Gastrocnemius medialis (tissue), 4 donors: Measurements from ENCODE around the gene ZNF423. TPM values are rescaled to one million over a fixed set of nuclear protein-coding genes. Genes with fewer than 3 reads are reported as not detected.

Experiments used
- ATAC-seq, 2 donors: fragments of 150-250 bp; one replicate each; pipeline ENCODE4 v1.9.1; 2016
- DNase-seq, 2 donors: peaks; one replicate each; pipeline ENCODE4 v3.0.0-alpha.2; 2019
- H3K27ac ChIP-seq, 4 donors: fragments of 200-600 bp; sonication (generic); 1 replicate in 1 of 4; 2 replicates in 3 of 4; pipeline ENCODE4 v1.5.1; 2016 to 2018; ENCODE audit warnings: mild to moderate bottlenecking in 2 of 4, moderate library complexity in 1 of 4
- H3K27me3 ChIP-seq, 3 donors: fragments of 200-600 bp; sonication (generic) in 2 of 3; 1 replicate in 1 of 3; 2 replicates in 2 of 3; pipeline versions ENCODE4 v1.5.1 to v1.6.0; 2016 to 2019; ENCODE audit warnings: mild to moderate bottlenecking in 1 of 3, moderate library complexity in 1 of 3
- H3K36me3 ChIP-seq, 2 donors: fragments of 200-600 bp; sonication (generic) in 1 of 2; one replicate each; pipeline ENCODE4 v1.5.1; 2017 to 2018
- H3K4me1 ChIP-seq, 2 donors: fragments of 200-600 bp; sonication (generic) in 1 of 2; one replicate each; pipeline ENCODE4 v1.5.1; 2016 to 2017; ENCODE audit warnings: mild to moderate bottlenecking in 2 of 2
- H3K4me3 ChIP-seq, 4 donors: fragments of 200-600 bp; sonication (generic) in 3 of 4; 1 replicate in 1 of 4; 2 replicates in 3 of 4; pipeline ENCODE4 v1.5.1; 2016 to 2019; ENCODE audit warnings: mild to moderate bottlenecking in 2 of 4
- H3K9me3 ChIP-seq, 3 donors: fragments of 200-600 bp; sonication (generic) in 2 of 3; 1 replicate in 1 of 3; 2 replicates in 2 of 3; pipeline ENCODE4 v1.5.1; 2016 to 2019
- POLR2A ChIP-seq, 2 donors: fragments of 450-650 bp; IDR thresholded peaks; one replicate each; pipeline ENCODE4 v1.6.1; 2017; ENCODE audit warnings: antibody characterized with exemption in 2 of 2, mild to moderate bottlenecking in 2 of 2, moderate library complexity in 2 of 2
- in situ Hi-C, 4 donors: fragments of 200-750 bp; cut with MboI; loops; one replicate each; pipeline versions ENCODE4 v1.15.0 to v1.8.0; 2017; ENCODE audit warnings: low sequenced_read_pairs in 4 of 4
- intact Hi-C: fragments of 100-400 bp; cut with DNase I; formaldehyde crosslinking; loops from one replicate; pipeline ENCODE4 v1.15.1; 2023; ENCODE audit warnings: low total_unique reads
- total RNA-seq, 4 donors: library from RNA; depleted of rRNA; stranded (reverse); fragments of >200 nt; gene quantifications; one replicate each; pipeline versions ENCODE4 v1.1.0 to v1.2.3, GENCODE V29; 2016
- TF ChIP-seq, protein P1 (sequence below), 5 experiments: fragments of 450-650 bp in 3 of 5; fragments of 200-600 bp in 2 of 5; sonication (generic) in 2 of 5; IDR thresholded peaks in 4 of 5; conservative IDR thresholded peaks in 1 of 5; 1 replicate in 4 of 5; 2 replicates in 1 of 5; pipeline ENCODE4 v1.5.1; 2016 to 2019; ENCODE audit warnings: antibody characterized with exemption in 5 of 5, mild to moderate bottlenecking in 3 of 5, moderate library complexity in 3 of 5

Gene ZNF423
- total RNA-seq, 4 donors from 2014 or later: 8.4 to 15.8 (median 12.5) TPM

DNA sequence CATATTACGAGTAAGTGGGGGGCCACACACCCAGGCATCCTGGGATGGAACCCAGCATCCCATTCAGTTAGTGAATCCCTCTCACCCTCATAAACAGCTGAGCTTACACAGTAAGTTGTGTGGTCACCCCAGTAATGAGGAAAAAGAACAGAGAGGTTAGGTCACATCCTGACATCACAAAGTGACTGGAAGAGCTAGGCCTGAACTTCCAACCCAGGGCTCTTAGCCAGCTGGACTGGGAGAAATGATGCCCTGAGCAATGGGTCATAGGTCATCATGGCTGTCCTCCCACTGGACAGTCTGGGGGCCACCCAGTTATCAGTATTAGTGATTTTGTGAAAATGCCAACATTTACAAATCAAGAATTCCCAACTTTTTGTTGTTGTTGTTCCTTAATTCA, 205.3 kb downstream of the ZNF423 start:
- intact Hi-C loops: no loop called here
- Histone ChIP-seq H3K27ac (no peak overlapping the region), H3K9me3 (peaks cover 0 to 7% (median 0%) of the 10 kb centered on the region in 3 donors), H3K4me3 (no peak overlapping the region), H3K27me3 (no peaks in the 10 kb centered on the region), H3K4me1 (no peaks in the 10 kb centered on the region), H3K36me3 (no peaks in the 10 kb centered on the region)
- in situ Hi-C loops: no loop called here
- ATAC-seq (no peak), DNase-seq (no peak)
- TF ChIP-seq, protein P1, sequence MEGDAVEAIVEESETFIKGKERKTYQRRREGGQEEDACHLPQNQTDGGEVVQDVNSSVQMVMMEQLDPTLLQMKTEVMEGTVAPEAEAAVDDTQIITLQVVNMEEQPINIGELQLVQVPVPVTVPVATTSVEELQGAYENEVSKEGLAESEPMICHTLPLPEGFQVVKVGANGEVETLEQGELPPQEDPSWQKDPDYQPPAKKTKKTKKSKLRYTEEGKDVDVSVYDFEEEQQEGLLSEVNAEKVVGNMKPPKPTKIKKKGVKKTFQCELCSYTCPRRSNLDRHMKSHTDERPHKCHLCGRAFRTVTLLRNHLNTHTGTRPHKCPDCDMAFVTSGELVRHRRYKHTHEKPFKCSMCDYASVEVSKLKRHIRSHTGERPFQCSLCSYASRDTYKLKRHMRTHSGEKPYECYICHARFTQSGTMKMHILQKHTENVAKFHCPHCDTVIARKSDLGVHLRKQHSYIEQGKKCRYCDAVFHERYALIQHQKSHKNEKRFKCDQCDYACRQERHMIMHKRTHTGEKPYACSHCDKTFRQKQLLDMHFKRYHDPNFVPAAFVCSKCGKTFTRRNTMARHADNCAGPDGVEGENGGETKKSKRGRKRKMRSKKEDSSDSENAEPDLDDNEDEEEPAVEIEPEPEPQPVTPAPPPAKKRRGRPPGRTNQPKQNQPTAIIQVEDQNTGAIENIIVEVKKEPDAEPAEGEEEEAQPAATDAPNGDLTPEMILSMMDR (IDR thresholded peaks at IDR 0.05 in 4 of 5, conservative IDR thresholded peaks at IDR 0.05 in 1 of 5): no peak
- no peak for TF ChIP-seq POLR2A (IDR thresholded peaks at IDR 0.05)

GRCh38 chr16:49649013-49649765, 206.7 kb downstream of the ZNF423 start:
- peaks cover 0 to 7% (median 0%) of the 10 kb centered on the region in 3 donors for H3K9me3 ChIP-seq
- H3K36me3 ChIP-seq: no peaks in the 10 kb centered on the region
- no peaks in the 10 kb centered on the region for H3K27me3 ChIP-seq
- peaks cover 0 to under 1% of the 10 kb centered on the region in 2 donors for H3K4me1 ChIP-seq
- H3K4me3 ChIP-seq: no peak overlapping the region
- intact Hi-C loops (no loop called here), in situ Hi-C loops (no loop called here)
- no peak for ATAC-seq
- no peak for DNase-seq
- H3K27ac ChIP-seq: no peak overlapping the region
- TF ChIP-seq POLR2A (IDR thresholded peaks at IDR 0.05): no peak
- TF ChIP-seq, protein P1 (IDR thresholded peaks at IDR 0.05 in 4 of 5, conservative IDR thresholded peaks at IDR 0.05 in 1 of 5): no peak

GRCh38 chr16:49647673-49648072, 208.2 kb downstream of the ZNF423 start:
- ATAC-seq (no peak), DNase-seq (no peak)
- intact Hi-C loops: no loop called here
- Histone ChIP-seq H3K27ac (no peak overlapping the region), H3K4me3 (no peak overlapping the region), H3K27me3 (no peaks in the 10 kb centered on the region), H3K36me3 (no peaks in the 10 kb centered on the region), H3K9me3 (peaks cover 0 to 7% (median 0%) of the 10 kb centered on the region in 3 donors), H3K4me1 (peaks cover 0 to 3% of the 10 kb centered on the region in 2 donors)
- TF ChIP-seq POLR2A (IDR thresholded peaks at IDR 0.05): no peak
- TF ChIP-seq, protein P1 (IDR thresholded peaks at IDR 0.05 in 4 of 5, conservative IDR thresholded peaks at IDR 0.05 in 1 of 5): no peak
- in situ Hi-C loops: no loop called here

- intact Hi-C loops: no loop called here
- DNase-seq (no peak), ATAC-seq (no peak)
- no peak for TF ChIP-seq POLR2A (IDR thresholded peaks at IDR 0.05)
- TF ChIP-seq, protein P1 (IDR thresholded peaks at IDR 0.05 in 4 of 5, conservative IDR thresholded peaks at IDR 0.05 in 1 of 5): no peak
- H3K27me3 ChIP-seq: no peaks in the 10 kb centered on the region
- H3K27ac ChIP-seq: no peak overlapping the region
- peaks cover 7 to 13% of the 10 kb centered on the region in 2 donors for H3K4me1 ChIP-seq
- in situ Hi-C loops: no loop called here
- H3K4me3 ChIP-seq: no peak overlapping the region
- no peaks in the 10 kb centered on the region for H3K36me3 ChIP-seq
- peaks cover 0 to 7% (median 0%) of the 10 kb centered on the region in 3 donors for H3K9me3 ChIP-seq
Measured at GRCh38 chr16:49645263-49645662, 210.6 kb downstream of the ZNF423 start.
